ENCODE results near the gene CFAP77. TPM values are rescaled to one million over a fixed set of nuclear protein-coding genes. Genes with fewer than 3 reads are reported as not detected.

CFAP77 gene
- total RNA-seq, 6 donors from 2014 or later, result 0.78 to 16.7 (median 2.7) TPM; not detected in 1

- 88% methylated on average over 5 of the region's 5 CpGs for WGBS, 2 donors
- Histone ChIP-seq H3K4me1 (no peaks in the 10 kb centered on the region), H3K4me3 (no peak overlapping the region), H3K27me3 (no peaks in the 10 kb centered on the region), H3K9me3 (no peaks in the 10 kb centered on the region), H3K36me3 (no peaks in the 10 kb centered on the region), H3K27ac (no peak overlapping the region)
- TF ChIP-seq CTCF (IDR thresholded peaks at IDR 0.05) (no peak), POLR2AphosphoS5 (IDR thresholded peaks at IDR 0.05) (no peak), EP300 (IDR thresholded peaks at IDR 0.05) (no peak), POLR2A (IDR thresholded peaks at IDR 0.05) (no peak)
- DNase-seq (no peak), ATAC-seq (ENCODE audit: low FRiP score in 2 of 2) (no peak)
These were observed 115.5 kb downstream of the CFAP77 start for GRCh38 chr9:132525308-132526023.

DNA sequence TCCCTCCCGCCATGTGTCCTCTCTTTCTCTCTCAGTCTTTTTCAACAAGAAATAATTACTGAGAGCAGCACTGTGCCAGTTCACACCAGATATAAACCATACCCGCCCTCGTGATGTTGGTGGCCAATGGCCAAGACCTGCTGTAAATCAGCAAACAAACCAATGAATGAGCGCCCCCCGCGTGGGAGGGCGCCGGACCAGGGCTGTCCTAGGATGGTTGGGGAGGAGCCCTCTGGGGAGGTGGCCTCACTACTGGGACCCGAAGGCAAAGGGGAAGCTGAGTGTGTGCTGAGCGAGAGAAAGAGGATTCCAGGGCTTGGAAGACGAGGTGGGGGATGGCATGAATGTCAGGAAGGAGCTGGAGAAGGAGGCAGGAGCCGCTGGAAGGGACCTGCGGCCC is 121.2 kb downstream of the CFAP77 start:
- H3K36me3 ChIP-seq, result no peaks in the 10 kb centered on the region
- peaks cover 0 to 9% (median 3%) of the 10 kb centered on the region in 4 donors for H3K9me3 ChIP-seq
- WGBS, 2 donors, result 35 to 46% methylated on average over 13 of the region's 13 CpGs
- TF ChIP-seq POLR2AphosphoS5 (IDR thresholded peaks at IDR 0.05) (no peak), POLR2A (IDR thresholded peaks at IDR 0.05) (no peak), EP300 (IDR thresholded peaks at IDR 0.05) (no peak), CTCF (IDR thresholded peaks at IDR 0.05) (no peak)
- ATAC-seq (ENCODE audit: low FRiP score in 2 of 2) (no peak), DNase-seq (no peak)
- no peak overlapping the region for H3K27ac ChIP-seq
- no peak overlapping the region for H3K4me3 ChIP-seq
- H3K27me3 ChIP-seq, result peaks cover 0 to 4% (median 0%) of the 10 kb centered on the region in 4 donors
- H3K4me1 ChIP-seq, result no peaks in the 10 kb centered on the region

GRCh38 chr9:132531710-132532570 is 121.9 kb downstream of the CFAP77 start:
- TF ChIP-seq CTCF (IDR thresholded peaks at IDR 0.05) (no peak), EP300 (IDR thresholded peaks at IDR 0.05) (no peak), POLR2AphosphoS5 (IDR thresholded peaks at IDR 0.05) (no peak), POLR2A (IDR thresholded peaks at IDR 0.05) (no peak)
- Histone ChIP-seq H3K36me3 (no peaks in the 10 kb centered on the region), H3K27me3 (peaks cover 0 to 4% (median 0%) of the 10 kb centered on the region in 4 donors), H3K4me1 (no peaks in the 10 kb centered on the region), H3K9me3 (peaks cover 0 to 9% (median 3%) of the 10 kb centered on the region in 4 donors), H3K27ac (no peak overlapping the region), H3K4me3 (no peak overlapping the region)
- ATAC-seq (ENCODE audit: low FRiP score in 2 of 2), result no peak
- WGBS, 2 donors, result 74 to 80% methylated on average over 24 to 25 of the region's 25 CpGs
- no peak for DNase-seq

- Histone ChIP-seq H3K27me3 (peaks cover 0 to 4% (median 0%) of the 10 kb centered on the region in 4 donors), H3K36me3 (no peaks in the 10 kb centered on the region), H3K9me3 (peaks cover 0 to 9% (median 3%) of the 10 kb centered on the region in 4 donors), H3K4me3 (no peak overlapping the region), H3K27ac (no peak overlapping the region), H3K4me1 (no peaks in the 10 kb centered on the region)
- DNase-seq (no peak), ATAC-seq (ENCODE audit: low FRiP score in 2 of 2) (no peak)
- TF ChIP-seq POLR2AphosphoS5 (IDR thresholded peaks at IDR 0.05) (no peak), EP300 (IDR thresholded peaks at IDR 0.05) (no peak), POLR2A (IDR thresholded peaks at IDR 0.05) (no peak), CTCF (IDR thresholded peaks at IDR 0.05) (no peak)
- 87 to 98% methylated on average over 2 of the region's 2 CpGs for WGBS, 2 donors
These were observed 124.8 kb downstream of the CFAP77 start for GRCh38 chr9:132534832-132535231.
